ENCODE measurements around the gene RIMS1. TPM values are rescaled to one million over a fixed set of nuclear protein-coding genes. Genes with fewer than 3 reads are reported as not detected.

RIMS1 gene
- total RNA-seq, 1 experiment from 2014 or later = 0.51 TPM

DNA sequence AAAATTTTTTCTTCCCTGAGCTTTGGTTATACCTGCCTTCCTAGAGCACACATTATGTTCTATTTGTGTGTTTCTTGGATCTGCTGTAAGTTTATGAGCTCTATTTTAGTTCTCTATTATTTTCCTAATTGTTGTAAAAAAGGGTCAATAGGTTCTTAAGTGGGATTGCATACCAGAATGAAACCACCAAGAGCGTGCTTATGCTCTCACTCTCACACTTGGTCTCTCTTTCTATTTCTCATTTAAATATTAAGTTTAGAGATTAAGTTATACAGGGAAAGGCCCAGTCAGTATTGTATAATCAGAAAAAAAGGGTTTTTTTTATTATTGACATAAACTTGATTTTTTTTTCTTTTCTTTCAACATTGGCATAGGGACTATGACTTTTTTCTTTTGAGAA is 96.8 kb downstream of the RIMS1 start:
- no TSS peak for BruUV-seq (replicated peaks)

DNA sequence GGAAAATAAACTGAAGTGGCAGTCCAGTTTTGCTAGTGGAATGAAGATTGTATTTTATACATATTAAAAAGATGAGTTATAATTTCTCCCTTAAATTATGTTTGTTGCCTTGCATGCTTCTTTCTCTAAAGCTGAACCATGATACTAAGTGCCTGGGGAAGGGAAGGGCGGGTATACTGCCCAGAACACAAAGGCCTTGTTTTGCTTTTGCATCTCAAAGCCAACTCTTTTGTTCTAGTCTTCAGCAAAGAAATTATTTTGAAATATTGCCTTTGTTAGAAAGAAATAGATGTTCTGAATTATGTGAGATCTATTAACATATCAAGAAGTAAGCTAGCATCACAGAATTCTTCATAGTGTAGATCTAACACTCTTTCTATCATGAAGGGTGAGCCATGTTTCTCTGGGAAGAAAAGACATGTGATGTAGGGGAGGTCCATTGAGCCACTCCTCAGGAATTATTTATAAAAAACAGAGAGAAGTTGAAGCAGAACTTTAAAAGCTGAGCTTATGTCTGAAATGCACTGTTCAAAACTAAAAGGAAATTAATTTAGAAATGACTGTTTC is 108.4 kb downstream of the RIMS1 start:
- Histone ChIP-seq H3K79me2 (ENCODE audit: low read length) (no peaks in the 10 kb centered on the region), H3K4me1 (ENCODE audit: insufficient read depth, low read length) (no peaks in the 10 kb centered on the region), H3F3A (ENCODE audit: low read length, unreplicated experiment) (no peaks in the 10 kb centered on the region), H3K9ac (ENCODE audit: low read length) (no peak overlapping the region), H4K20me1 (ENCODE audit: low read length) (no peaks in the 10 kb centered on the region), H3K27me3 (ENCODE audit: low read length) (no peaks in the 10 kb centered on the region), H3K36me3 (ENCODE audit: low read depth, low read length) (no peaks in the 10 kb centered on the region), H3K27ac (ENCODE audit: low read length) (no peak overlapping the region), H3K4me2 (ENCODE audit: low read length) (no peak overlapping the region), H3K9me2 (replicated peaks; ENCODE audit: low read length) (no peaks in the 10 kb centered on the region), H3K4me3 (ENCODE audit: low read length) (no peak overlapping the region), H3K9me3 (ENCODE audit: low read length) (no peaks in the 10 kb centered on the region), H2AFZ (ENCODE audit: low read length) (no peak overlapping the region)
- DNase-seq (no peak), ATAC-seq (no peak)
- no TSS peak for BruUV-seq (replicated peaks)
- TF ChIP-seq, protein P1, sequence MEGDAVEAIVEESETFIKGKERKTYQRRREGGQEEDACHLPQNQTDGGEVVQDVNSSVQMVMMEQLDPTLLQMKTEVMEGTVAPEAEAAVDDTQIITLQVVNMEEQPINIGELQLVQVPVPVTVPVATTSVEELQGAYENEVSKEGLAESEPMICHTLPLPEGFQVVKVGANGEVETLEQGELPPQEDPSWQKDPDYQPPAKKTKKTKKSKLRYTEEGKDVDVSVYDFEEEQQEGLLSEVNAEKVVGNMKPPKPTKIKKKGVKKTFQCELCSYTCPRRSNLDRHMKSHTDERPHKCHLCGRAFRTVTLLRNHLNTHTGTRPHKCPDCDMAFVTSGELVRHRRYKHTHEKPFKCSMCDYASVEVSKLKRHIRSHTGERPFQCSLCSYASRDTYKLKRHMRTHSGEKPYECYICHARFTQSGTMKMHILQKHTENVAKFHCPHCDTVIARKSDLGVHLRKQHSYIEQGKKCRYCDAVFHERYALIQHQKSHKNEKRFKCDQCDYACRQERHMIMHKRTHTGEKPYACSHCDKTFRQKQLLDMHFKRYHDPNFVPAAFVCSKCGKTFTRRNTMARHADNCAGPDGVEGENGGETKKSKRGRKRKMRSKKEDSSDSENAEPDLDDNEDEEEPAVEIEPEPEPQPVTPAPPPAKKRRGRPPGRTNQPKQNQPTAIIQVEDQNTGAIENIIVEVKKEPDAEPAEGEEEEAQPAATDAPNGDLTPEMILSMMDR (conservative IDR thresholded peaks at IDR 0.05; ENCODE audit: low read depth, low read length) = no peak
- TF ChIP-seq EZH2phosphoT487 (IDR thresholded peaks at IDR 0.05; ENCODE audit: borderline replicate concordance, low read length) = no peak
- intact Hi-C loops (cut with micrococcal nuclease) = no loop called here
- POLR2A ChIA-PET (ENCODE audit: unreplicated experiment) = no interaction called here
- CTCF ChIA-PET = no interaction called here

More for the DNA sequence above, 96.8 kb downstream of the RIMS1 start:
- no peak for ATAC-seq
- H3K9me2 ChIP-seq (replicated peaks; ENCODE audit: low read length) = no peaks in the 10 kb centered on the region
- TF ChIP-seq, protein P1 (conservative IDR thresholded peaks at IDR 0.05; ENCODE audit: low read depth, low read length) = no peak
- TF ChIP-seq EZH2phosphoT487 (IDR thresholded peaks at IDR 0.05; ENCODE audit: borderline replicate concordance, low read length) (no peak), EZH2 (IDR thresholded peaks at IDR 0.05; ENCODE audit: low read length, unreplicated experiment) (no peak)
- ChIA-PET CTCF (no interaction called here), POLR2A (ENCODE audit: unreplicated experiment) (no interaction called here)
- no peaks in the 10 kb centered on the region for H3K27me3 ChIP-seq (ENCODE audit: low read length)
- DNase-seq = no peak
- no peak overlapping the region for H3K9ac ChIP-seq (ENCODE audit: low read length)
- H3K4me3 ChIP-seq (ENCODE audit: low read length) = no peak overlapping the region
- H3K4me2 ChIP-seq (ENCODE audit: low read length) = no peak overlapping the region
- no peaks in the 10 kb centered on the region for H4K20me1 ChIP-seq (ENCODE audit: low read length)
- no peaks in the 10 kb centered on the region for H3K36me3 ChIP-seq (ENCODE audit: low read depth, low read length)
- H3K4me1 ChIP-seq (ENCODE audit: insufficient read depth, low read length) = no peaks in the 10 kb centered on the region
- H3K27ac ChIP-seq (ENCODE audit: low read length) = no peak overlapping the region
- no peaks in the 10 kb centered on the region for H3K79me2 ChIP-seq (ENCODE audit: low read length)
- no peaks in the 10 kb centered on the region for H3F3A ChIP-seq (ENCODE audit: low read length, unreplicated experiment)
- intact Hi-C loops (cut with micrococcal nuclease) = no loop called here
- no peak overlapping the region for H2AFZ ChIP-seq (ENCODE audit: low read length)
- H3K9me3 ChIP-seq (ENCODE audit: low read length) = no peaks in the 10 kb centered on the region

DNA sequence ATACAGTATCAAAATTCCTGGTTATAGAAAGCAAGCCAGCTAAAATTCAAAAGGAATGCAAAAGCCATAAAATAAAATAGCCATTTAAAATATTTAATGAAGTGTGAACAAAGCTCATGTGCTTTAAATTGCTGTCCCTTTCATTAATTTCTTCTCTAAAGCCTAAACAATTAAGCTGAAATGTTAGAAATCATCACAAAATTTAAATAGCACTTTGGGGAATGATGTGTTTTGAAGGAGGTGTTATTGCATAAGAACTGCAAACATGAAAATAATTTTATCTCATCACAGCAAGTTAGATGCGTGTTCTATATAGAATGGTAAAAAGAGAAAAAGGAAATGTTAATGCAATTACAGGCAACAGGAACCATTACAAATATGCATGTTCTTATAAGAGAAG is 111.0 kb downstream of the RIMS1 start:
- no peaks in the 10 kb centered on the region for H3K36me3 ChIP-seq (ENCODE audit: low read depth, low read length)
- no peaks in the 10 kb centered on the region for H3F3A ChIP-seq (ENCODE audit: low read length, unreplicated experiment)
- H3K79me2 ChIP-seq (ENCODE audit: low read length) = no peaks in the 10 kb centered on the region
- intact Hi-C loops (cut with micrococcal nuclease) = no loop called here
- no peaks in the 10 kb centered on the region for H3K9me2 ChIP-seq (replicated peaks; ENCODE audit: low read length)
- ChIA-PET POLR2A (ENCODE audit: unreplicated experiment) (no interaction called here), CTCF (no interaction called here)
- ATAC-seq (no peak), DNase-seq (no peak)
- no peak overlapping the region for H3K9ac ChIP-seq (ENCODE audit: low read length)
- no peaks in the 10 kb centered on the region for H3K27me3 ChIP-seq (ENCODE audit: low read length)
- H2AFZ ChIP-seq (ENCODE audit: low read length) = no peak overlapping the region
- no TSS peak for BruUV-seq (replicated peaks)
- H3K27ac ChIP-seq (ENCODE audit: low read length) = no peak overlapping the region
- H3K4me1 ChIP-seq (ENCODE audit: insufficient read depth, low read length) = no peaks in the 10 kb centered on the region
- H3K4me2 ChIP-seq (ENCODE audit: low read length) = no peak overlapping the region
- no peak overlapping the region for H3K4me3 ChIP-seq (ENCODE audit: low read length)
- no peaks in the 10 kb centered on the region for H3K9me3 ChIP-seq (ENCODE audit: low read length)
- TF ChIP-seq EZH2 (IDR thresholded peaks at IDR 0.05; ENCODE audit: low read length, unreplicated experiment) = no peak
- TF ChIP-seq, protein P1 (conservative IDR thresholded peaks at IDR 0.05; ENCODE audit: low read depth, low read length) = no peak
- TF ChIP-seq EZH2phosphoT487 (IDR thresholded peaks at IDR 0.05; ENCODE audit: borderline replicate concordance, low read length) = no peak
- H4K20me1 ChIP-seq (ENCODE audit: low read length) = no peaks in the 10 kb centered on the region

Data from PC-3 (cell line).